ENCODE measurements around the gene ARHGEF16. TPM values are rescaled to one million over a fixed set of nuclear protein-coding genes. Genes with fewer than 3 reads are reported as not detected.

The ARHGEF16 gene
- total and polyA plus RNA-seq, 7 donors, result 0.41 to 51.8 (median 2.2) TPM

GRCh38 chr1:3507636-3508275 is 53.3 kb downstream of the ARHGEF16 start:
- intact Hi-C loops (cut with DNase I), result no loop called here
- no peaks in the 10 kb centered on the region for H3K27me3 ChIP-seq
- H3K9me3 ChIP-seq, result no peaks in the 10 kb centered on the region
- 88 to 89% methylated on average over 11 of the region's 11 CpGs for WGBS, 2 donors
- H3K4me3 ChIP-seq, result no peak overlapping the region
- TF ChIP-seq POLR2AphosphoS5 (IDR thresholded peaks at IDR 0.05) (no peak), POLR2A (IDR thresholded peaks at IDR 0.05) (no peak), CTCF (IDR thresholded peaks at IDR 0.05) (no peak), EP300 (IDR thresholded peaks at IDR 0.05) (no peak)
- no peaks in the 10 kb centered on the region for H3K4me1 ChIP-seq
- H3K36me3 ChIP-seq, result no peaks in the 10 kb centered on the region
- no peak overlapping the region for H3K27ac ChIP-seq
- no peak for DNase-seq

- Histone ChIP-seq H3K9me3 (no peaks in the 10 kb centered on the region), H3K4me1 (no peaks in the 10 kb centered on the region), H3K4me3 (no peak overlapping the region), H3K27ac (no peak overlapping the region), H3K27me3 (no peaks in the 10 kb centered on the region), H3K36me3 (no peaks in the 10 kb centered on the region)
- intact Hi-C loops (cut with DNase I), result no loop called here
- no peak for DNase-seq
- 94 to 95% methylated on average over 33 of the region's 33 CpGs for WGBS, 2 donors
- TF ChIP-seq POLR2AphosphoS5 (IDR thresholded peaks at IDR 0.05), result no peak
- TF ChIP-seq CTCF (IDR thresholded peaks at IDR 0.05), result no peak
- TF ChIP-seq EP300 (IDR thresholded peaks at IDR 0.05), result no peak
- no peak for TF ChIP-seq POLR2A (IDR thresholded peaks at IDR 0.05)
These were observed 54.4 kb downstream of the ARHGEF16 start for GRCh38 chr1:3508757-3509415.

GRCh38 chr1:3509721-3510120 is 55.3 kb downstream of the ARHGEF16 start:
- no peak for DNase-seq
- Histone ChIP-seq H3K27ac (no peak overlapping the region), H3K36me3 (no peaks in the 10 kb centered on the region), H3K4me3 (no peak overlapping the region), H3K27me3 (no peaks in the 10 kb centered on the region), H3K9me3 (no peaks in the 10 kb centered on the region), H3K4me1 (no peaks in the 10 kb centered on the region)
- 95 to 96% methylated on average over 21 of the region's 21 CpGs for WGBS, 2 donors
- TF ChIP-seq POLR2A (IDR thresholded peaks at IDR 0.05) (no peak), CTCF (IDR thresholded peaks at IDR 0.05) (no peak), POLR2AphosphoS5 (IDR thresholded peaks at IDR 0.05) (no peak), EP300 (IDR thresholded peaks at IDR 0.05) (no peak)
- intact Hi-C loops (cut with DNase I), result no loop called here

- WGBS, 2 donors, result 88 to 90% methylated on average over 32 of the region's 32 CpGs
- TF ChIP-seq CTCF (IDR thresholded peaks at IDR 0.05) (no peak), POLR2AphosphoS5 (IDR thresholded peaks at IDR 0.05) (no peak), EP300 (IDR thresholded peaks at IDR 0.05) (no peak), POLR2A (IDR thresholded peaks at IDR 0.05) (no peak)
These were observed 55.9 kb downstream of the ARHGEF16 start for GRCh38 chr1:3510136-3510955.

More at GRCh38 chr1:3510136-3510955, 55.9 kb downstream of the ARHGEF16 start:
- no peaks in the 10 kb centered on the region for H3K36me3 ChIP-seq
- H3K4me1 ChIP-seq, result no peaks in the 10 kb centered on the region
- intact Hi-C loops (cut with DNase I), result no loop called here
- DNase-seq, result no peak
- no peaks in the 10 kb centered on the region for H3K27me3 ChIP-seq
- H3K9me3 ChIP-seq, result no peaks in the 10 kb centered on the region
- no peak overlapping the region for H3K27ac ChIP-seq
- H3K4me3 ChIP-seq, result no peak overlapping the region
